Stimulated activated CD4-positive, alpha-beta T cell treated with anti-CD3 and anti-CD28 coated beads, Interleukin-12 subunit alpha, Interleukin-12 subunit beta, amount 100 ng/mL, for 48 hours (primary cell): ENCODE results near the gene FBLN1.
"Not testable (repeated sequence)": the region's sequence is repeated elsewhere in the genome, so short reads cannot be mapped to it uniquely, and the experiment has no call there.

ENCODE experiments used
- DNase-seq, 3 donors: peaks; one replicate each; pipeline ENCODE4 v3.0.0-alpha.2; 2020; ENCODE audit warnings: low read depth in 2 of 3, low spot score in 1 of 3

The FBLN1 gene

GRCh38 chr22:45602824-45603595, 100.3 kb downstream of the FBLN1 start:
- no peak for DNase-seq

- no peak for DNase-seq
Observed at GRCh38 chr22:45603619-45604018, 100.9 kb downstream of the FBLN1 start.

- DNase-seq, result not testable (repeated sequence)
Observed at GRCh38 chr22:45608045-45608444, 105.4 kb downstream of the FBLN1 start.

GRCh38 chr22:45608763-45609180, 106.1 kb downstream of the FBLN1 start:
- DNase-seq, result peak in 1 of 3 donors; percentile 5

- peak in 2 of 3 donors; percentile 1 to 3 for DNase-seq
Observed at GRCh38 chr22:45612451-45612901, 109.8 kb downstream of the FBLN1 start.

GRCh38 chr22:45612940-45613339, 110.3 kb downstream of the FBLN1 start:
- DNase-seq, result no peak

GRCh38 chr22:45615364-45615763, 112.7 kb downstream of the FBLN1 start:
- DNase-seq, result no peak

GRCh38 chr22:45616432-45616831, 113.7 kb downstream of the FBLN1 start:
- DNase-seq, result no peak

- no peak for DNase-seq
Observed at GRCh38 chr22:45617948-45618347, 115.3 kb downstream of the FBLN1 start.

- DNase-seq, result no peak
Observed at GRCh38 chr22:45620706-45621105, 118.0 kb downstream of the FBLN1 start.

GRCh38 chr22:45621836-45622600, 119.3 kb downstream of the FBLN1 start:
- no peak for DNase-seq

GRCh38 chr22:45623464-45624145, 120.9 kb downstream of the FBLN1 start:
- not testable (repeated sequence) for DNase-seq

- DNase-seq, result no peak
Observed at GRCh38 chr22:45626198-45626651, 123.5 kb downstream of the FBLN1 start.

GRCh38 chr22:45627489-45628233, 125.0 kb downstream of the FBLN1 start:
- no peak for DNase-seq

GRCh38 chr22:45628515-45628914, 125.8 kb downstream of the FBLN1 start:
- DNase-seq, result no peak

- DNase-seq, result no peak
Observed at GRCh38 chr22:45629469-45630089, 126.9 kb downstream of the FBLN1 start.

GRCh38 chr22:45630436-45630835, 127.8 kb downstream of the FBLN1 start:
- DNase-seq, result no peak

- no peak for DNase-seq
Observed at GRCh38 chr22:45631140-45631840, 128.6 kb downstream of the FBLN1 start.

GRCh38 chr22:45631841-45632238, 129.2 kb downstream of the FBLN1 start:
- DNase-seq, result no peak
